ENCODE data around the gene OTOA. TPM values are rescaled to one million over a fixed set of nuclear protein-coding genes. Genes with fewer than 3 reads are reported as not detected.

OTOA gene
- polyA plus RNA-seq, 3 donors = 0.11 to 0.23 (median 0.21) TPM

- peak overlapping the region in 2 of 3 experiments; percentile 90 to 98 for H3K4me3 ChIP-seq (replicated peaks in 1 of 3; ENCODE audit: low read depth in 2 of 3, low read length in 3 of 3)
- Mint-ChIP-seq H3K36me3 (peaks cover 60 to 79% of the 10 kb centered on the region in 2 donors), H3K4me3 (peak overlapping the region; percentile 64 to 78), H3K9me3 (no peaks in the 10 kb centered on the region), H3K27ac (peak overlapping the region; percentile 89 to 97 (median 95)), H3K27me3 (ENCODE audit: low read depth in 3 of 3) (no peaks in the 10 kb centered on the region), H3K4me1 (peaks cover 68% of the 10 kb centered on the region)
- DNase-seq = peak in 2 of 3 donors; percentile 49 to 77
- H3K27me3 ChIP-seq (ENCODE audit: control insufficient read depth in 2 of 2, insufficient read depth in 2 of 2, low read length in 2 of 2) = no peaks in the 10 kb centered on the region
- TF ChIP-seq, protein P1, sequence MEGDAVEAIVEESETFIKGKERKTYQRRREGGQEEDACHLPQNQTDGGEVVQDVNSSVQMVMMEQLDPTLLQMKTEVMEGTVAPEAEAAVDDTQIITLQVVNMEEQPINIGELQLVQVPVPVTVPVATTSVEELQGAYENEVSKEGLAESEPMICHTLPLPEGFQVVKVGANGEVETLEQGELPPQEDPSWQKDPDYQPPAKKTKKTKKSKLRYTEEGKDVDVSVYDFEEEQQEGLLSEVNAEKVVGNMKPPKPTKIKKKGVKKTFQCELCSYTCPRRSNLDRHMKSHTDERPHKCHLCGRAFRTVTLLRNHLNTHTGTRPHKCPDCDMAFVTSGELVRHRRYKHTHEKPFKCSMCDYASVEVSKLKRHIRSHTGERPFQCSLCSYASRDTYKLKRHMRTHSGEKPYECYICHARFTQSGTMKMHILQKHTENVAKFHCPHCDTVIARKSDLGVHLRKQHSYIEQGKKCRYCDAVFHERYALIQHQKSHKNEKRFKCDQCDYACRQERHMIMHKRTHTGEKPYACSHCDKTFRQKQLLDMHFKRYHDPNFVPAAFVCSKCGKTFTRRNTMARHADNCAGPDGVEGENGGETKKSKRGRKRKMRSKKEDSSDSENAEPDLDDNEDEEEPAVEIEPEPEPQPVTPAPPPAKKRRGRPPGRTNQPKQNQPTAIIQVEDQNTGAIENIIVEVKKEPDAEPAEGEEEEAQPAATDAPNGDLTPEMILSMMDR (IDR thresholded peaks at IDR 0.05) = no peak
- peak overlapping the region; percentile 77 to 98 for H3K27ac ChIP-seq (ENCODE audit: low read depth in 1 of 2, low read length in 2 of 2)
- WGBS (ENCODE audit: insufficient coverage) = 0% methylated on average over 1 of the region's 5 CpGs
- H3K36me3 ChIP-seq (replicated peaks in 1 of 2; ENCODE audit: control insufficient read depth in 1 of 2, insufficient read depth in 2 of 2, low read length in 2 of 2) = peaks cover 74 to 77% of the 10 kb centered on the region in 2 donors
- H3K9me3 ChIP-seq (replicated peaks in 1 of 2; ENCODE audit: control insufficient read depth in 1 of 2, insufficient read depth in 1 of 2, low read length in 2 of 2) = no peaks in the 10 kb centered on the region
- no peak overlapping the region for H2AFZ ChIP-seq (ENCODE audit: insufficient read depth, low read depth, low read length, poor library complexity, severe bottlenecking)
- H3K9ac ChIP-seq (ENCODE audit: insufficient read depth, low read length, poor library complexity, severe bottlenecking) = no peak overlapping the region
- peaks cover 88% of the 10 kb centered on the region for H4K20me1 ChIP-seq (ENCODE audit: insufficient read depth, low read length)
- H3K4me2 ChIP-seq (replicated peaks; ENCODE audit: extremely low read depth, low read length, poor library complexity, severe bottlenecking) = peak overlapping the region; percentile 89
- intact Hi-C loops (cut with micrococcal nuclease) = no loop called here
- H3K79me2 ChIP-seq (ENCODE audit: insufficient read depth, low read length) = peaks cover 96% of the 10 kb centered on the region
- peaks cover 85 to 91% of the 10 kb centered on the region in 2 donors for H3K4me1 ChIP-seq (ENCODE audit: control insufficient read depth in 1 of 2, insufficient read depth in 2 of 2, low read length in 2 of 2)
These were observed 17.7 kb upstream of the OTOA start for GRCh38 chr16:21646091-21646490.

- DNase-seq = no peak
- H3K27me3 ChIP-seq (ENCODE audit: control insufficient read depth in 2 of 2, insufficient read depth in 2 of 2, low read length in 2 of 2) = no peaks in the 10 kb centered on the region
- H3K27ac Mint-ChIP-seq = peak overlapping the region; percentile 89 to 97 (median 95)
- H3K36me3 ChIP-seq (replicated peaks in 1 of 2; ENCODE audit: control insufficient read depth in 1 of 2, insufficient read depth in 2 of 2, low read length in 2 of 2) = peaks cover 65 to 68% of the 10 kb centered on the region in 2 donors
- H3K36me3 Mint-ChIP-seq = peaks cover 54 to 71% of the 10 kb centered on the region in 2 donors
- H4K20me1 ChIP-seq (ENCODE audit: insufficient read depth, low read length) = peaks cover 84% of the 10 kb centered on the region
- peak overlapping the region; percentile 89 for H3K4me2 ChIP-seq (replicated peaks; ENCODE audit: extremely low read depth, low read length, poor library complexity, severe bottlenecking)
- TF ChIP-seq, protein P1 (IDR thresholded peaks at IDR 0.05) = no peak
- peak overlapping the region in 1 of 3 experiments; percentile 98 for H3K4me3 ChIP-seq (replicated peaks in 1 of 3; ENCODE audit: low read depth in 2 of 3, low read length in 3 of 3)
- 95% methylated on average over 5 of the region's 18 CpGs for WGBS (ENCODE audit: insufficient coverage)
- H3K27ac ChIP-seq (ENCODE audit: low read depth in 1 of 2, low read length in 2 of 2) = peak overlapping the region; percentile 77 to 98
- H3K9me3 ChIP-seq (replicated peaks in 1 of 2; ENCODE audit: control insufficient read depth in 1 of 2, insufficient read depth in 1 of 2, low read length in 2 of 2) = no peaks in the 10 kb centered on the region
- intact Hi-C loops (cut with micrococcal nuclease) = no loop called here
- peaks cover 79 to 82% of the 10 kb centered on the region in 2 donors for H3K4me1 ChIP-seq (ENCODE audit: control insufficient read depth in 1 of 2, insufficient read depth in 2 of 2, low read length in 2 of 2)
- H3K9ac ChIP-seq (ENCODE audit: insufficient read depth, low read length, poor library complexity, severe bottlenecking) = no peak overlapping the region
- no peaks in the 10 kb centered on the region for H3K27me3 Mint-ChIP-seq (ENCODE audit: low read depth in 3 of 3)
- H3K4me1 Mint-ChIP-seq = peaks cover 69% of the 10 kb centered on the region
- peaks cover 96% of the 10 kb centered on the region for H3K79me2 ChIP-seq (ENCODE audit: insufficient read depth, low read length)
- H3K4me3 Mint-ChIP-seq = peak overlapping the region in 1 of 2 donors; percentile 64
- no peak overlapping the region for H2AFZ ChIP-seq (ENCODE audit: insufficient read depth, low read depth, low read length, poor library complexity, severe bottlenecking)
- H3K9me3 Mint-ChIP-seq = no peaks in the 10 kb centered on the region
These were observed 16.8 kb upstream of the OTOA start for GRCh38 chr16:21646721-21647561.
